IPS-20b (cell line): ENCODE data around the gene PRR20B.
"Not testable (repeated sequence)": the region's sequence is repeated elsewhere in the genome, so short reads cannot be mapped to it uniquely, and the experiment has no call there.

Source experiments
- H3K27ac ChIP-seq: one replicate; pipeline ENCODE4 v1.5.1; 2013; ENCODE audit warnings: low read length
- H3K27me3 ChIP-seq: 2 replicates; pipeline ENCODE4 v1.6.1; 2013; ENCODE audit warnings: mild to moderate bottlenecking, low read length, inconsistent platforms; ENCODE audit not compliant: insufficient read depth
- H3K36me3 ChIP-seq: 2 replicates; pipeline ENCODE4 v1.6.1; 2013; ENCODE audit warnings: low read depth, mild to moderate bottlenecking, inconsistent platforms, low read length, moderate library complexity; ENCODE audit not compliant: insufficient read depth
- H3K4me1 ChIP-seq: 2 replicates; pipeline ENCODE4 v1.6.1; 2013; ENCODE audit warnings: mild to moderate bottlenecking, control low read depth, inconsistent platforms, low read length, moderate library complexity; ENCODE audit not compliant: insufficient read depth
- H3K4me3 ChIP-seq: 2 replicates; pipeline ENCODE4 v1.5.1; 2013; ENCODE audit warnings: mild to moderate bottlenecking, low read length, inconsistent platforms
- H3K9ac ChIP-seq: 2 replicates; pipeline ENCODE4 v1.6.1; 2013; ENCODE audit warnings: low read depth, mild to moderate bottlenecking, inconsistent platforms, low read length, moderate library complexity
- H3K9me3 ChIP-seq: 2 replicates; pipeline ENCODE4 v1.6.1; 2013; ENCODE audit warnings: mild to moderate bottlenecking, low read depth, low read length, inconsistent platforms; ENCODE audit not compliant: insufficient read depth

The PRR20B gene

GRCh38 chr13:57166897-57167296, 19.6 kb downstream of the PRR20B start, which contains the start of gene PRR20E:
TSS of gene PRR20E (plus strand) at chr13:57167197. CDS start at chr13:57167584, 387 bp downstream.
- H3K27me3 ChIP-seq, H3K9ac ChIP-seq, H3K36me3 ChIP-seq, H3K4me1 ChIP-seq, H3K27ac ChIP-seq, H3K9me3 ChIP-seq, H3K4me3 ChIP-seq: not testable (repeated sequence)

DNA sequence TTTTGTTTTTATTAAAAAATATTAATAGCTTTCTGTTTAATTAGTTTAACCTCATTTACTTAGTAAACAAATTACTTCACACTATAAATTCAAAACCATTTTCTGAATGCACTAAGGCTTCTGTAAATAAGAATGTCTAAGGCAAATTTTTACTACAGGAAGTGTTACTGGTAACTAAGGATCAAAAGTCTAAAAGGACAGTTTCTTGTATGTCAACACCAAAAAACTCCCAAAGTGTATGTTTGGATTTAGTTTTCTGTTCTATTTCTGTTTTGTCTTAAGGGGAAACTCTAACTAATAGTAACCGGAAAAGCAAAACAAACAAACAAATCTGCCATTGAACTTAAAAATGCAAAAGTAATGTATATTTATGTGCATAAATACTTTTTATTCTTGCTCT, 44.4 kb downstream of the PRR20B start:
- Histone ChIP-seq H3K9ac (no peak overlapping the region), H3K27me3 (no peaks in the 10 kb centered on the region), H3K4me1 (no peaks in the 10 kb centered on the region), H3K4me3 (no peak overlapping the region), H3K36me3 (no peaks in the 10 kb centered on the region), H3K9me3 (no peaks in the 10 kb centered on the region), H3K27ac (no peak overlapping the region)
